HG03039 (cell line): ENCODE measurements around the gene ASXL1.
"Not testable (repeated sequence)": the region's sequence is repeated elsewhere in the genome, so short reads cannot be mapped to it uniquely, and the experiment has no call there.

Experiments used
- ATAC-seq: cut with Tn5 transposase; IDR thresholded peaks from one replicate; pipeline ENCODE4 v1.9.1; 2021; ENCODE audit warnings: mild to moderate bottlenecking, moderate library complexity; ENCODE audit not compliant: unreplicated experiment

ASXL1 gene

GRCh38 chr20:32359633-32360332 is 1.7 kb downstream of the ASXL1 start:
- ATAC-seq: no peak

GRCh38 chr20:32360333-32360634 is 2.2 kb downstream of the ASXL1 start:
- no peak for ATAC-seq

GRCh38 chr20:32362901-32363364 is 4.8 kb downstream of the ASXL1 start:
- ATAC-seq: no peak

- ATAC-seq: no peak
Observed at GRCh38 chr20:32363492-32363891, 5.4 kb downstream of the ASXL1 start.

GRCh38 chr20:32364554-32365208 is 6.5 kb downstream of the ASXL1 start:
- ATAC-seq: no peak

- no peak for ATAC-seq
Observed at GRCh38 chr20:32365564-32365963, 7.4 kb downstream of the ASXL1 start.

GRCh38 chr20:32366380-32366779 is 8.2 kb downstream of the ASXL1 start:
- no peak for ATAC-seq

- no peak for ATAC-seq
Observed at GRCh38 chr20:32368323-32368722, 10.2 kb downstream of the ASXL1 start.

GRCh38 chr20:32368925-32369324 is 10.8 kb downstream of the ASXL1 start:
- ATAC-seq: no peak

- no peak for ATAC-seq
Observed at GRCh38 chr20:32370897-32371296, 12.8 kb downstream of the ASXL1 start.

- no peak for ATAC-seq
Observed at GRCh38 chr20:32378461-32378860, 20.3 kb downstream of the ASXL1 start.

GRCh38 chr20:32380037-32380436 is 21.9 kb downstream of the ASXL1 start:
- ATAC-seq: not testable (repeated sequence)

- ATAC-seq: no peak
Observed at GRCh38 chr20:32380745-32381144, 22.6 kb downstream of the ASXL1 start.

GRCh38 chr20:32382102-32382950 is 24.2 kb downstream of the ASXL1 start:
- no peak for ATAC-seq

GRCh38 chr20:32383441-32383840 is 25.3 kb downstream of the ASXL1 start:
- ATAC-seq: not testable (repeated sequence)

- no peak for ATAC-seq
Observed at GRCh38 chr20:32385541-32385940, 27.4 kb downstream of the ASXL1 start.

- no peak for ATAC-seq
Observed at GRCh38 chr20:32386091-32386490, 28.0 kb downstream of the ASXL1 start.

- ATAC-seq: no peak
Observed at GRCh38 chr20:32387252-32387651, 29.1 kb downstream of the ASXL1 start.

GRCh38 chr20:32391003-32391402 is 32.9 kb downstream of the ASXL1 start:
- ATAC-seq: no peak

GRCh38 chr20:32395066-32395465 is 36.9 kb downstream of the ASXL1 start:
- ATAC-seq: no peak

GRCh38 chr20:32396646-32397160 is 38.6 kb downstream of the ASXL1 start:
- no peak for ATAC-seq
